ENCODE results near the gene LASP1NB.
A peak's percentile ranks its signal among the peaks of the same experiment; 100 is the strongest.

Gene LASP1NB

DNA sequence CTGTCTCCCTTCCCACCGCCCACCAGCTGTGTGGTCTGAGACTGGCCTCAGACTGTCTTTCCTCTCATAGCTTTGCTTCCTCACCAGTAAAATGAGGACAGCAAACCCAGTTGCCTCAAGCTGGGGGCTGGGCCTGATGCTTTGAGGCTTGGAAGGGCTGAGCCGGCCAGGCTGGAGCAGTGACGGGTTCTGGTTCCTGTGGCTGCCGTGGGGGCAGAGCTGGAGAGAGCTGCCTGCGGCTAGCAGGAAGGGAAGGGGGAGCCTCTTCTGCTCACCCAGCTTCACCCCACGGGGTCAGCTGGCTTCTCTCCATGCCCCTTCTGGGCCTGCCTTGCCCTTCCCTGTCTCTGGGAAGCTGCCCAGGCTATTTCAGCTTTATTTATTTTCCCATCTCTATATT is 31.8 kb upstream of the LASP1NB start:
- in situ Hi-C loops (cut with MboI; ENCODE audit: low sequenced_read_pairs, unreplicated experiment) = no loop called here
- TF ChIP-seq, protein P1, sequence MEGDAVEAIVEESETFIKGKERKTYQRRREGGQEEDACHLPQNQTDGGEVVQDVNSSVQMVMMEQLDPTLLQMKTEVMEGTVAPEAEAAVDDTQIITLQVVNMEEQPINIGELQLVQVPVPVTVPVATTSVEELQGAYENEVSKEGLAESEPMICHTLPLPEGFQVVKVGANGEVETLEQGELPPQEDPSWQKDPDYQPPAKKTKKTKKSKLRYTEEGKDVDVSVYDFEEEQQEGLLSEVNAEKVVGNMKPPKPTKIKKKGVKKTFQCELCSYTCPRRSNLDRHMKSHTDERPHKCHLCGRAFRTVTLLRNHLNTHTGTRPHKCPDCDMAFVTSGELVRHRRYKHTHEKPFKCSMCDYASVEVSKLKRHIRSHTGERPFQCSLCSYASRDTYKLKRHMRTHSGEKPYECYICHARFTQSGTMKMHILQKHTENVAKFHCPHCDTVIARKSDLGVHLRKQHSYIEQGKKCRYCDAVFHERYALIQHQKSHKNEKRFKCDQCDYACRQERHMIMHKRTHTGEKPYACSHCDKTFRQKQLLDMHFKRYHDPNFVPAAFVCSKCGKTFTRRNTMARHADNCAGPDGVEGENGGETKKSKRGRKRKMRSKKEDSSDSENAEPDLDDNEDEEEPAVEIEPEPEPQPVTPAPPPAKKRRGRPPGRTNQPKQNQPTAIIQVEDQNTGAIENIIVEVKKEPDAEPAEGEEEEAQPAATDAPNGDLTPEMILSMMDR (IDR thresholded peaks at IDR 0.05; ENCODE audit: borderline replicate concordance, control extremely low read depth, extremely low read depth, insufficient read depth, missing control alignments) = no peak

DNA sequence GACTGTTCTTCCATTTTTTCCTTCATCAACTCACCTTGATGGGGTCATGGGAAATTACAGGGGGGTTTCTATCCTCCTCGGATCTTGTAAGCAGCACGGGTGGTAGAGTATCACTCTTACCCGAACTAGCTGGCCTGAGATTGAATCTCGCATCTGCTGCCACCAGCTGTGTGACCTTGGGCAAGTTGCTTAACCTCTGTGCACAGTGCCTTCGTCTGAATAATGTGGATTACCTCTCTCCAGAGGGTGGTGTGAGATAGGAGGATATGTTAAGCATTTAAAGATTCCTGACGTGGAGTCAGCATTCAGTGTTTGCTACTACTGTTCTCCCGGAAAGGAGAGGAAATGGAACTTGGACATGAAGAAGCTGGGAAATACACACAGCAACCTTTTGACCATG is 31.1 kb upstream of the LASP1NB start:
- TF ChIP-seq, protein P1 (IDR thresholded peaks at IDR 0.05; ENCODE audit: borderline replicate concordance, control extremely low read depth, extremely low read depth, insufficient read depth, missing control alignments) = no peak
- in situ Hi-C loops (cut with MboI; ENCODE audit: low sequenced_read_pairs, unreplicated experiment) = no loop called here
- DNase-seq (ENCODE audit: low spot score) = no peak

More for the DNA sequence above, 31.8 kb upstream of the LASP1NB start:
- no peak for DNase-seq (ENCODE audit: low spot score)

DNA sequence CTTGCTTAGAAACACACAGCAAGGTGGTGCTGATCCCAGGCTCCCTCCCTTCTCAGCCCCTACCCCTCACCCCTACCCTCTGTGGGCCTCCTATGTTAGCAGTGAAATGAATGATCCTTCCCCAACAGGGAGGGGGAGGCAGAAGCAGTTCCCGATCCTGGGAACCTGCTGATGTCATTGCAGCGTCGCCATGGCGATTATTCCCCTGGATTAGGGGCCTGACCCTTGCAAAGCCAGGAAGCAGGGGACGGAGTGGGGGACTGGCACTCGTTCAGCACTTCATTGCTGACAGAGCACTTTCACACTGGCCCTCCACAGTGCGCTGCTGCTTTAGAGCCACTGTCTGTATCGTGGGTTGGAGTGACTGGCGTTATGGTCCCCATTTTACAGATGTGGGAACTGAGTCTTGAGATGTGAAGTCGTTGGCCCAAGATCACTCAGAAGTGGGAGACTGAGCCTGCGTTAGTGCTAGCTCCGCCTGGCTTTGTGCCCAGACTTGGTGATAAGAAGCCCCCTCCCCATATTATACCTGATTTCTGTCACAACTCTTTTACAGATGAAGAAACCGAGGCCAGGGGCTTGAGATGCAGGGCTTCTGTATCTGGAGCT is 29.0 kb upstream of the LASP1NB start:
- DNase-seq (ENCODE audit: low spot score) = no peak
- in situ Hi-C loops (cut with MboI; ENCODE audit: low sequenced_read_pairs, unreplicated experiment) = no loop called here
- TF ChIP-seq, protein P1 (IDR thresholded peaks at IDR 0.05; ENCODE audit: borderline replicate concordance, control extremely low read depth, extremely low read depth, insufficient read depth, missing control alignments) = no peak

DNA sequence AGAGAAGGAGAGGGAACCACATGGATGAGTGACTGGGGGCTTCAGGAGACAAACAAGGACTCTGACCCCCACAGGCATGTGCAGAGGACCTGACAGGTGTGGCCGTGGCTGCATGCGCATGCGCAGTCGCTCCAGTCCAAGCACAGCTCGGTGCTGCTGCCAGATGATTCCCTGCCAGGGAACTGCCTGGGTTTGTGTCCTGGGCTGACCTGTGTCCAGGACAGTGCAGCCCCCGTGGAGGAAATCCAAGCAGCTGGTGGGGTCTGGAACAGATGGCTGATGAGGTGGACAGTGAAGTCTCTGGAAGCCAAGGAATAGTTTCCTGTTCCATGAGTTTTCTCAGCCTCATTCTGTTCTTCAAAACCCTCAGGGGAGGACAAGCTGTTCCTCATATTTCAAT is 28.2 kb upstream of the LASP1NB start:
- DNase-seq (ENCODE audit: low spot score) = no peak
- in situ Hi-C loops (cut with MboI; ENCODE audit: low sequenced_read_pairs, unreplicated experiment) = no loop called here

DNA sequence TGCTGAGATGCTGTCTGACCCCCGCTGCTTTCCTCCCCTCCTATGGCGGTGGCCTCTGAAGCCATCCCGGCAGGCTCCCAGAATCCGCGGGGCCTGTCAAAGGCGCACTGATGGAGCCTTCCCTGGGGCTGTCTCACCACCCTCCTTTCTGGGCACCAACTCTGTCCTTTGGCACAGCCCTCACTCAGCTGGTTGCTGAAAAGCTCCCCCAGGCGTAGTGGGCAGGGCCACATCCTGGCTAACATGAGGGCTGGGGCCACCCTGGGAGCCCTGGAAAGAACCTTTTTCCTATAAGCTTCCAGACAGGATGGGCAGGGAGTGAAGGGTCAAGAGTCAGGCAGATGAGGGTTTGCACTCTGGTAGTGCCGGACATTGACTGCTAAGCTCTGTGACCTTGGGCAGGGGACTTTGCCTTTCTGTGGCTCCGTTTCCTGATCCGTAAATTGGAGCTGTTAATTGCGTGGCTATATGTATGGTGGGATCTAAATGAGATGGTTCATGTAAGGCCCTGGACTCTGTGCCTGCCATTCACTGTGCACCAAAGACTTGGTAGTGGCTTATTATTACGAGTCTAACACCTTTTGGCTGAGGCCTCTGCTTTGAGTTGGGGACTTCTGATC is 27.6 kb upstream of the LASP1NB start:
- DNase-seq (ENCODE audit: low spot score) = no peak
- TF ChIP-seq, protein P1 (IDR thresholded peaks at IDR 0.05; ENCODE audit: borderline replicate concordance, control extremely low read depth, extremely low read depth, insufficient read depth, missing control alignments) = no peak
- in situ Hi-C loops (cut with MboI; ENCODE audit: low sequenced_read_pairs, unreplicated experiment) = no loop called here

More for the DNA sequence above, 28.2 kb upstream of the LASP1NB start:
- TF ChIP-seq, protein P1 (IDR thresholded peaks at IDR 0.05; ENCODE audit: borderline replicate concordance, control extremely low read depth, extremely low read depth, insufficient read depth, missing control alignments) = no peak

DNA sequence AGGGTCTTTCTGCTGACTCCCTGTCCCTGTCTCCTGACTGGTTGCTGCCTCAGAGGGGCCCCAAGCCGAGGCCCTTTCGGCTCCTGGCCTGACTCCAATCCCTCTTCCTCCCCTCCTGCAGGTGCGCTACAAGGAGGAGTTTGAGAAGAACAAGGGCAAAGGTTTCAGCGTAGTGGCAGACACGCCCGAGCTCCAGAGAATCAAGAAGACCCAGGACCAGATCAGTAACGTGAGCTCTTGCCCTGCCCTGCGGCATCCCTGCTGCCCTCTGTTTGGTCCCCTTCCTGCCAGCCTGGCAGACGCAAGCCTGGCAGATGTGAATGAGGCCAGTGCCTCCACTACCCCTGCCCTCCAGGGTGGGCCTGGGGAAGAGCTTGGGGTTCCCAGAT is 27.1 kb upstream of the LASP1NB start:
- DNase-seq (ENCODE audit: low spot score) = peak; percentile 58
- TF ChIP-seq, protein P1 (IDR thresholded peaks at IDR 0.05; ENCODE audit: borderline replicate concordance, control extremely low read depth, extremely low read depth, insufficient read depth, missing control alignments) = no peak
- in situ Hi-C loops (cut with MboI; ENCODE audit: low sequenced_read_pairs, unreplicated experiment) = no loop called here

All from GM13976 (cell line).